ENCODE measurements around the gene POLR2F. TPM values are rescaled to one million over a fixed set of nuclear protein-coding genes. Genes with fewer than 3 reads are reported as not detected.
A peak's percentile ranks its signal among the peaks of the same experiment; 100 is the strongest.

POLR2F gene
- total RNA-seq, 1 donor from 2014 or later, result 88.8 TPM

DNA sequence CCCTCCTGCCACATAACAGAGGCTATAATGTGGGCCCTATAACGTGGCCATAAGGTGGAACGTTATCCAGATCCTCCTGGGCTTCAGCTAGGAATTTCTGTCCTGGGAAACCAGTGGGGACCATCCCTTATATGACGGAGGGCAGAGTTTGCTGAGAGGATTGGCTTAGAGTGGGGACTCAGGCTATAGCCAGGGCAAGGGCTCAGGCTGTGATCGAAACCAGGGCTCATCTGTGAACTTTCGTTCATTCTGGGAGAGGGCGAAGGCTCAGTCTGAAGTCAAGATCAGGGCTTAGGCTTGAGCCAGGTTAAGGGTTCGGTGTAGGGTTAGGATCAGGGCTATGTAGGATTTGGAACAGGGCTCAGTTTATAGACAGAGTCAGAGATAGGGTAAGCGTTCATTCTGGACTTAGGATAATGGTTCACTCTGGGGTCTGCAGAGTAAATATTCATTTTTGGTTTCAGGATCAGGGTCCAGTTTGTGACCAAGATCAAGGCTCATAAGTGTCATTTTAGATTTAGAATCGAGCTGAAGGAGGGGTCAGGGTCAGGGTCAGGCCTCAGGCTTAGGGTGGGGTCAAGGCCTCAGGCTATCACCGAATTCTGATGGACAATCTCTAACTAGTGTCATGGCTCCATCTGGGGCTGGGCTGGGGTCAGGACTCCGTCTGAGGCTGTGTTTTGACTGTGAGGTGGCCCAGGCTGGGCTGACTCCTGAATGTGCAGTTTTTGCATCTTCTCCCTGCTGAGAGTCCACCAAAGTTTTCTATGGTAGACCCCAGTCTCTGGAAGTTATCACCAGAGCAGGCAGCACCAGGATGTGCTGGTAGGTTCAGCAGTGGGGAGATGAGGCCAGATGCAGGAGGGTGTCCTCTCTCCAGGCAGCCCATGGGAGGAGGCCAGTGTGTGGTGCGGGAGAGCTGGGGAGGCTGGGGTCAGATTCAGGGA, 64.7 kb downstream of the POLR2F start:
- intact Hi-C loops (cut with DNase I), result no loop called here
- DNase-seq (ENCODE audit: missing footprints), result peak; percentile 9
- no peak for ATAC-seq

Small RNA genes lying within 50 kb of the gene (microRNA-seq; reads per million reads assigned to microRNA genes)
- gene MIR4534, result not detected
- not detected for gene MIR6820

Other genes with a start within 250 kb of the POLR2F start
- gene GCAT, start 145.8 kb upstream of the POLR2F start, total RNA-seq, result 44.1 TPM
- gene GALR3, start 130.3 kb upstream of the POLR2F start, total RNA-seq, result not detected
- gene ANKRD54, start 109.4 kb upstream of the POLR2F start, total RNA-seq, result 16.0 TPM
- 385 TPM for gene EIF3L, start 104.3 kb upstream of the POLR2F start, total RNA-seq
- gene MICALL1, start 47.4 kb upstream of the POLR2F start, total RNA-seq, result 19.4 TPM
- gene C22orf23, start 98 bp upstream of the POLR2F start, total RNA-seq, result 0.68 TPM
- 1.9 TPM for gene SOX10, start 30.9 kb downstream of the POLR2F start, total RNA-seq
- gene PICK1, start 103.7 kb downstream of the POLR2F start, total RNA-seq, result 20.9 TPM
- gene SLC16A8, start 130.5 kb downstream of the POLR2F start, total RNA-seq, result not detected
- gene BAIAP2L2, start 157.0 kb downstream of the POLR2F start, total RNA-seq, result 0.30 TPM
- 11.4 TPM for gene PLA2G6, start 228.1 kb downstream of the POLR2F start, total RNA-seq
- gene MAFF, start 248.3 kb downstream of the POLR2F start, total RNA-seq, result 4.7 TPM

Measured in Right ventricle myocardium inferior (tissue), 1 donor.